HG03457 (cell line): Measurements from ENCODE around the gene C3orf22.
"Not testable (repeated sequence)": the region's sequence is repeated elsewhere in the genome, so short reads cannot be mapped to it uniquely, and the experiment has no call there.

Experiments
- ATAC-seq: cut with Tn5 transposase; IDR thresholded peaks from one replicate; pipeline ENCODE4 v1.9.1; 2021; ENCODE audit warnings: moderate number of reproducible peaks; ENCODE audit not compliant: unreplicated experiment

The C3orf22 gene

GRCh38 chr3:126544596-126545281 lies 14.0 kb downstream of the C3orf22 start:
- ATAC-seq = no peak

GRCh38 chr3:126543457-126544061 lies 15.2 kb downstream of the C3orf22 start:
- ATAC-seq = no peak

GRCh38 chr3:126542340-126543241 lies 16.1 kb downstream of the C3orf22 start:
- no peak for ATAC-seq

- ATAC-seq = no peak
Measured at GRCh38 chr3:126541628-126542339, 16.9 kb downstream of the C3orf22 start.

- no peak for ATAC-seq
Measured at GRCh38 chr3:126540951-126541627, 17.6 kb downstream of the C3orf22 start.

- ATAC-seq = no peak
Measured at GRCh38 chr3:126540342-126540849, 18.3 kb downstream of the C3orf22 start.

- no peak for ATAC-seq
Measured at GRCh38 chr3:126539558-126540250, 19.0 kb downstream of the C3orf22 start.

- ATAC-seq = no peak
Measured at GRCh38 chr3:126538966-126539365, 19.8 kb downstream of the C3orf22 start.

- no peak for ATAC-seq
Measured at GRCh38 chr3:126538316-126538715, 20.4 kb downstream of the C3orf22 start.

GRCh38 chr3:126537730-126538281 lies 20.9 kb downstream of the C3orf22 start:
- ATAC-seq = no peak

GRCh38 chr3:126537116-126537729 lies 21.5 kb downstream of the C3orf22 start:
- ATAC-seq = no peak

GRCh38 chr3:126536126-126536525 lies 22.6 kb downstream of the C3orf22 start:
- no peak for ATAC-seq

GRCh38 chr3:126535636-126536035 lies 23.1 kb downstream of the C3orf22 start:
- ATAC-seq = no peak

- ATAC-seq = not testable (repeated sequence)
Measured at GRCh38 chr3:126534716-126535115, 24.0 kb downstream of the C3orf22 start.

- ATAC-seq = no peak
Measured at GRCh38 chr3:126533506-126533905, 25.2 kb downstream of the C3orf22 start.

GRCh38 chr3:126531051-126531330 lies 27.7 kb downstream of the C3orf22 start:
- ATAC-seq = no peak

- no peak for ATAC-seq
Measured at GRCh38 chr3:126530171-126531050, 28.3 kb downstream of the C3orf22 start.

GRCh38 chr3:126529585-126530170 lies 29.1 kb downstream of the C3orf22 start:
- no peak for ATAC-seq
